Stimulated activated CD8-positive, alpha-beta memory T cell treated with anti-CD3 and anti-CD28 coated beads, Interleukin-15, amount 100 ng/mL, for 1 hour (primary cell): ENCODE results near the gene MACROH2A1.

Source experiments
- DNase-seq: peaks from one replicate; pipeline ENCODE4 v3.0.0-alpha.2; 2020; ENCODE audit warnings: low read depth

The MACROH2A1 gene

GRCh38 chr5:135355169-135355568 lies 43.9 kb downstream of the MACROH2A1 start:
- no peak for DNase-seq

DNA sequence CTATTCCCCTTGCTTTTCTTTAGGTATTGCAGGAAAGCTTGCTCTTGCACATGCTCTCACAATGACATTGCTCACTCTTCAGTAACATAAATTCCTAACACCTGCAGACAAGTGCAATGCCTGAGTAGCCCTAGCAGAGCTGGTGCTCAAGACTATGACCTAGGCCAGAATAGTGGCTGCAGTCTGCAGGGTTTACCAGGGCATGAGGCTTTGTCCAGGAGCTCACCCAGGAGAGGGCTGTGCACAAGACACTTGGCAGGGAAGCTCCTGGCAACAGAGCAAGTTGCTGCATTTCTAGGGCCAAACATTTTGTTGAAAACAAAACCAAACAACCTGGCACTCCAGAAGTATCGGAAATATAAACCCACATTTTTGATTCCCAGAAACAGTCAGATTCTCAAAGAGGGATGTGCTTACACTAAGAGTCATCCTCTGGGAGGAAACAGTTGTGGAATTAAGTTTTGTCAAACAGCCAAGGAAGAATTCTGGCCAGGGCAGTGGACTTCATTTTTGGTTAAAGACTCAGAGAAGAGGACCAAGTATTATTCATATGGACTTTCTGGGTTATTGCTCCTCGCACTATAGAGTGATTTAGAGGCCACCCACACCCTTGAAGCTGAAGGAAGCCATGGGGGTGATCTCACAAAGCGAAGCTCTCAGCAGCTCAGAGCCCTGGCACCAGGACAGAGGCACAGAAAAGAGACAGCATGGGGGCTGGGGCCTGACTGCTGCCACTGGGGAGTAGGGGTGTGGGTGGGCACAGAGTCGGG lies 44.9 kb downstream of the MACROH2A1 start:
- no peak for DNase-seq

DNA sequence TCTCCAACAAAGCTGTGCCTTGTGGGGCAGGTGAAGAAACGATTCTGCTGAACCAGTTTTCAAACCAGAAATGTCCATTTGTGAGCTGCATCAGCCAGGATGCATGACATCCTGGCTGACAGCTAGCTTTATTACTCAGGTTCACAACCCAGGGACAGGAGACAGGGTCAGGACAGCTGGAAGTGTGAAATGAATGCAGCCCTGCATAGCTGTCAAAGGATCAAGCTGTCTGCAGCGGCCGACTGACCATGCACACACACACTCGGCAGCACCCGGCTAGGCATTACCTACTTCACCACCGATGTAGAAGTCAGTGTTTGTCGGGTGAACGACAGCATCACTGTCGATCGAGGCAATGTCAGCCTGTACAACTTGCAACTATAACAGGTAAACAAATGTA lies 48.5 kb downstream of the MACROH2A1 start:
- no peak for DNase-seq

DNA sequence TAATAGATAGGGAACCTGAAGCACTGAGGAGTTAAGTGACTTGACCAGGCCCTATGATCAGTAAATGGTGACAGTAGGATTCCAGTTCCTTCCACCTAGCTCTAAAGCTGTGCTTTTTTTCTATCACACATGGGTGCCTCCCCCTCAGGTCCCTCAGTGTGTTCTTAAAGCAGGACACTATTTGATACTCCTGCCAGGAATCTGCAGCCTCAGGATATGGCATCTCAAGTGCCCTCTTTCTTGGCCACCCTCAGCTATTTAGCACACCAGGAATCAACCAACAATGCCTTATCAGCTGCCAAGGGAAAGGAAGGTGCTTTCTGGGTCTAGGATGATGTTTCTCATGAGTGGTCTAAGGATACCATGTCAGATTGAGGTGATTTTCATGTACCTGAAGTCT lies 49.1 kb downstream of the MACROH2A1 start:
- no peak for DNase-seq

DNA sequence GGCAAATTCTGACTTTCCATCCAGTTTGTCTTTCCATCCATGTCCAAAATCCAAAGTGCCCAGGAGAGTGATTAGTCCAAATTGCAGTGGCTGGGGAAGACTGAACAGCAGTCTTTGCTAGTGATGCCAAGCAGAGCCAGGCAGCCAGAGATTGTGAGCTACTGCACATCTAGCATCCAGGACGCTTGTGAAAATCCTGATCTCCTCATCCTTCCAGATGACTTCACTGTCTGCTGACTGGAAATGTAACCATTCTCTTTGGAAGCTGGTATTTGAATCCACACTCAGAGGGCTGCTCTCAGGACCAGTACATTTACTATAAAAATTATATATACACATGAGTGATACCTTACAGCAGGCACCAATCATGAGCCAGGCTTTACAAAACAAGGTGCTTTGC lies 49.6 kb downstream of the MACROH2A1 start:
- no peak for DNase-seq

DNA sequence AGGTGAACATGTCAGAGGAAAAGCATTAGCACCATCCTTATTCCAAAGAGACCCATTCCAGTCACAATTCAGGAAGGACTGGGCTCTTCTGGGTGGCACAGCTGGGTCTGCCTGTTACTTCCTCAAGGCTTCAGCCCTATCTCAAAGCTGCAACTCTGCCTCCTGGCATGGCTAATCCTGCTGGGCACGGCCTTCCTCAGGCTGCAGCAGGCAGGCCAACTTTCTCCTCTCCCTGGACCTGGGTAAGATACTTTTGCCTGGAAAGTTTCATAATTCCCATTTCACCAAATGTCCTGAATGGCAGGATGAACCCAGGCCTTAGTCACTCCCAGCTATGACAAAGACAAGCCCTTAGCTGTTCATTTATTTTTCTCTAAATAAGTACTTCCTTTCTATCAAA lies 50.1 kb downstream of the MACROH2A1 start:
- no peak for DNase-seq

DNA sequence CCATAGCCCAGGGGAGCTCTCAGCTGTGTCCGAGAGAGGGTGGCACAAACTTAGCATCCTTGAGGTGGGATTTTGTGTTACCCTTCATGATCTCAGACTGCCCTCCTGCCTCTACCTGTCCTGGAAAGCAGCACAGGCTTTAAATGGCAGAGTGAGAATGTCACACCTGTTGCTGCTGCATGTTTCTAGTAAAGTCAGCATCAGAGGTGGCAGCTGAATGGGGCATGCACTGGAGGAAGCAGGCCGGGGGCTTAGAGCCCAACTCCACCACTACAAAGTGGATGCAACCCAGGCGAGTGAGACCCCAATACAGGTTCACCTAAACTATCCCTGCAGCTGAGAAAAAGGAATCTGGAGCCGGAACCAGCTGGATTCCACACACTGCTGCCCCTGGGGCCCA lies 51.6 kb downstream of the MACROH2A1 start:
- no peak for DNase-seq

DNA sequence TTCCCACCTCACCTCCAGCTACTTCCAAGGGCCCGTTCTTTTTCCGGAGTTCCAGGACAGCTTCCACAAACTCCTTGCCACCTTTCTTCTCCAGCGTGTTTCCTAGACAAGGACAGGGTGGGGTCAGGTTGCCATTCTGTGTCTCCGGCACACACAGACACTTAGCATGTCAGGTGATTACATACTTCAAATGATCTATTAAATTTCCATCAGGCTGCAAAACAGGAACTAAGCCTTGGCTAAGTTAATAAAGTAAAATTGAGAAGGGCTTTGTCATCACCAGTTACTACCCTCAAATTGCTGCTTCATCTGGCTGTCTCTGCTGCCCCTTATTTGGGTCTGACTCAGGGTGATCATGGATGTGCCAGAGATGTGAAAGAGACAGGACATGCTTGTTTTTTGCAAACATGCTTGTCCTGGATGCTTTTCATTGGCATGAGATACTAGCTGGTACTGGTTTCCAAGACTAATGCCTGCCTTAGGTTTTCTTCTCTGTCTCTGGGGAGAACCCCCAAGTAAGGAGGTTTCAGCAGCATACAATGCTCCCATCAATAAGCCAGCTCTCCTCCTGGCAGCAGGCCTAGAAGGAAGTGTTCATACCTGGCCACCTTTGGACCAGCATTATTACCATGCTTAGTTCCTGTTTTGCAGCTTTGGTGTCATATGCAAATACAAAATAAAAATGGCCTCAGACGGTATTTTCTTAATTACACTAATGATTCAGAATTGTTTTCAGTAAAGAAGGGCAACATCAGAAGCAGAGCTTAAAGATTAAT lies 52.9 kb downstream of the MACROH2A1 start:
- DNase-seq: no peak

GRCh38 chr5:135344349-135344748 lies 54.7 kb downstream of the MACROH2A1 start:
- DNase-seq: no peak

DNA sequence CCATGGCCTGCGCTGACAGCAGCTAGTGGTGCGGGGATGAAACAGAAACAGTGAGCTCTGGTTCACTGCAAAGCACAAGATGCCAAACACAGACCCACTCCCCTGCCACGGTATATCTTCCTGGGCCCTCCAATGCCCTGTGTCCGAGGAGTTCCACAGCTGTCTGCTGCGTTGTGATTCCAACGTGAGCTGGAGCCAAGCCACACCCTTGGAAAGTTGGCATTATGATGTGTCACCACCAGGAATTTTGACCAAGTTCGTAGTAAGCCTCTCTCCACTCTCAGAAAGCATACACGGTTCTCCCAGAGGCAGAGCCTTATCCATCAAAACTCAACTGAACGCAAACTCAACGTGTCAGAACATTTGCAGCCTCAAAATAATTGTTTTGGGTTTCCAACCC lies 55.6 kb downstream of the MACROH2A1 start:
- DNase-seq: no peak

DNA sequence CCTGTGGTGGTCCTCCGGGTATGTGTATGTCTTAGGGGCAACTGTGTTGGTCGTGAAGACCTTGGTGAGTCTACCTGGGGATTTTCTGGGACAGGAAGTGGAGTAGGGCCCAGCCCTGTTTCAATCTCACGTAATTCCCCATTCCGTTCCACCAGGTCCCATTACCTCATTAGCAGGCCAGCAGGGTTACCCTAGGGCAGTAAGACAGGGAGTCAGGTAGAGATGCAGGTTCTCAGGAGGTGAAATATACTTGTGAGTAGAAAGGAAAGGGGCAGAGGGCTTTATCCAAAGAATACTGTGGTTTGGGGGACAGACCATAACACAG lies 56.5 kb downstream of the MACROH2A1 start:
- no peak for DNase-seq

DNA sequence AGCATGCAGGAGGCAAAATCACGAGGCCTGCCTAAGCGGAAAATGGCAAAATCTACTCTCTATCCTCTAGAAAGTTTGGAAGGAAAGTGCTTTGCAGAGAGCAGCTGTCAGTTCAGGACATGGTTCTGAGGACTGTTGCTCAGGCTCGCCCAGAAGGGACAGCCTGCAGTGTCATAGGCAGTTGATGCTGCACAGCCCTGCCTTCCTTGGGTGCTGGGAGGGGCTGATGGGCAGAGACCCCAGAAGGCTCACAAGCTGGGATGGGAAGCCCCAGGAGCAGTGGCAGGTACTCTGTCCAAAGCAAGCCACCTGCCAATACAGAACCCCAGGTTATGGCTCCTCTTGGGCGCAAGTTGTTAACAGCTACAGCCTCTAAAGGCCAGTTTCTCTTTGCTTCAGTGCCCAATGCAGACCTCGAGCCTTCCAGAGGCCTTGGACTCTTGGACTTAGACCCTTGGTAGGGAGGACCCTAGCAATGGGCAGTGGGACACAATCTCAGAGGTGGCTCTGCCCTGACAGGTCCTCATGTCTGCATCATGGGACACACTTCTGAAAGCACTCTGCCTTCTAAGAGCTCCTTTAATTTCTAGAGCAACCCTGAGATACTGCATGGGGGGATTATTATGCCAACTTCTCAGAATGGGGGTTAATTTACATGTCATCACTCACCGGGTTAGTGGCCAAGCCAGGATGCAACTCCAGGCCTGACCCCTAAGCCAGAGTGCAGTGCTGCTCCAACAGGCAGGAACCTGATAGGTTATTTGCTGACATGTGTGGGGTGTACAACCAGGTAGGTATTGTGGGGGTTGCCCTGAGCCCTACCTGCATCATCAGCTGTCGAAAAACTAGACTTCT lies 57.1 kb downstream of the MACROH2A1 start:
- DNase-seq: no peak

DNA sequence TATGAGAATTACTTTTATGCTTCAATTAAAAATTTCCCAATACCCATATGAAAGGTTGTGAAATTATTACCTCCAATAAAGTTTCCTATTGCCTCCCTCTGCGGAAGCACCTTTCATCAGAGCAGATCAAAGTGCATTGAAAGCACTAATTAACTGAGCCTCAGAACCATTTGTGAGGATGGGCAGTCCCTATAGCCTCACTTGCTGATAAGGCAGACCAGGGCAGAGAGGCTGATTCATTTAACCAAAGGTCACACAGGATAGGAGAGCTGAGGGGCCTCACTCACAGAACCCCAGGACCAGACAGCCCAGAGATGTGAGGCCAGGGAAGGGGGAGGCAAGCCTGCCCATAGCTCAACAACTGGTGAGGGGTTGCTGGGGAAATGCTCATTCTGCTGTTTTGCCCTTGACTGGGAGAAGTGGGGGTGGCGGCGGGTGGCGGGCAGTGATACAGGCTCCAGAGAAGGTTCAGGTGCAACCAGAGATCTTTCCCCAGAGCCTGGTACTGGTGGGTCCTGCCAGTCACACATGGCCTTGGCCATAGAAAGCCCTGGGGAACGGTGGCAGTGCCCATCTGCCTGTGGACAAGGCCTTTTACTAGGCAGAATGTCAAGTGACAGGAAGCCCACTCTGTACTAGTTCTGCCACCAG lies 57.9 kb downstream of the MACROH2A1 start:
- DNase-seq: no peak

GRCh38 chr5:135340568-135340967 lies 58.5 kb downstream of the MACROH2A1 start:
- no peak for DNase-seq

- DNase-seq: no peak
Observed at GRCh38 chr5:135339623-135340022, 59.4 kb downstream of the MACROH2A1 start.

GRCh38 chr5:135339189-135339588 lies 59.8 kb downstream of the MACROH2A1 start:
- DNase-seq: no peak

GRCh38 chr5:135337064-135337463 lies 62.0 kb downstream of the MACROH2A1 start:
- no peak for DNase-seq

- DNase-seq: no peak
Observed at GRCh38 chr5:135335031-135335828, 63.8 kb downstream of the MACROH2A1 start.

DNA sequence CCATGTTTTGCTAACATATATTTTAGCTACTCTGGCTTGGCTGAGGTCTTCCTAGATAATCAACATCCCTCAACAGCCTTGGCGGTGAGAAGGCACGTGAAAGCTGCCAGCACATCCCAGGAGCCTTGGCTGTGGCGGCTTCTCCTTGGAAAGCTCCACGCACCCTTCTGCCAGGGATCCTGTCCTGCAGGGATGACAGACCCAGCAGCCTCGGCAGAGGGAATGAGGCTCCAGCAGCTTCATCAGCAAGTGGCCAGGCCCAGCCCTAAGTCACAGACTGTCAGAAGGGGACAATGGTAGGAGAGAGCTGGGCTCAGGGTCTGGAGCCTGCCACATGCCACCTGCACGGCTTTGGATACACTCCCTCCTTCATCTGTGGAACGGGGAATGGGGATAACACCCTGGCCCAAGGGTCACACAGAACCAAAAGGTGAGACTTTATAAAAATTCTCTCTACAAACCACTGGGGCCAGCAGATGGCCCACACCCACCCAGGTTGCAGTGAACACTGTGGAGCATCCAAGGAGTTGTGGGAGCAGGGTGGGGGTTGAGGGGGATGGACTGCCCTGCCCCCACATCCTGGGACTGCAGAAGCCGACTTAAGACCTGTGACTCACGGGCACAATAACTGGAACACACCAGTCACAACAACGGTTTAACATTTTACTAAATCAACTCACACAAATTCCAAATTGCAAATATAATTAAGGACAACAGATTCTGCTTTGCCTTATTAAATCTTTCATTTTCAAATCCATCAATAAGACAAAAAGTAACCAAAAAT lies 65.1 kb downstream of the MACROH2A1 start:
- DNase-seq: no peak

DNA sequence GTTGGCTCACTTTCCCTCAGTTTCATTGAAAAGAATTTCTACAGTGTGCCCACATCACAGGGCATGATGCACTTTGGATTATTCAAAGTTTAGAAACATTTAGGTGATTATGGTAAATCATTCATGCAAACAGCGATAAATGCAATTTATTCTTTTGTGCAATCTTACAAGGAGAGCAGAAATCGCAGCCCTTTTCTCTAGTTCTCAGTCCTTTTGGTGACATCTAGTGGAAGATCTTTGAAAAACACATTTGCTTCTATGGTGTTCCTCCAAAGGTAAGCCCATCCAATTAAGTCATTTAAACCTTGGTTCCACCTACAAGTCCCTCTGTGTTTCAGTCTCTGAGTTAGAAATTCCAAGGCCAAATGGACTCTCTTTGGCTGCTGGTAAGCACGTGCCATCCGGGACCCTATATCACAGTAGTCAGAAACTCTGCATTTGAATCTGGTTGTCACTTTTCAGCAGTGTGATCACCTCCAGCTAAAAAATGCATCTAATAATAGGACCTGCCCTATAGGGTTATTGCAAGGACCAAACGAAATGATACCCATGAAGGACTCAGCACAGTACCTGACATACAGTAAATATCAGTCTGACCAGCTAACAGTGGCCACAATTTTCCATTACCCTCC lies 66.4 kb downstream of the MACROH2A1 start:
- DNase-seq: no peak
